ENCODE measurements around the gene PDZD2.
"Not testable (repeated sequence)": the region's sequence is repeated elsewhere in the genome, so short reads cannot be mapped to it uniquely, and the experiment has no call there.

The PDZD2 gene

DNA sequence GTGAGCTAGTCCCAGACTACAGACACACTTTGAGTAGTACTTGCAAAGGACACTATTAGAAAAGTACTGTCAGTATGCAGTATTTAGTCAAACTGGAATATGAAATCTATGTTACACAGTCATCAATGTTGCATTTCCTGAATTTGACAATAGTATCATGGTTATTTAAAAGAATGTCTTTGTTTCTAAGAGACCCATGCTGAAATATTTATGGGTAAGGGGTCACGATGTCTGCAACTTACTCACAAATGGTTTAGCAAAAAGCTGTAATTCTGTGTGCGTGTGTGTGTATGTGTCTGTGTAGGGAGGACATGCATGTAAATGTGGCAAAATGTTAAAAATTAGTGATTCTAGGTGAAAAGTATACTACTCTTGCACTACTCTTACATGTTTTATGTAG lies 429.6 kb downstream of the PDZD2 start:
- no peak for DNase-seq

DNA sequence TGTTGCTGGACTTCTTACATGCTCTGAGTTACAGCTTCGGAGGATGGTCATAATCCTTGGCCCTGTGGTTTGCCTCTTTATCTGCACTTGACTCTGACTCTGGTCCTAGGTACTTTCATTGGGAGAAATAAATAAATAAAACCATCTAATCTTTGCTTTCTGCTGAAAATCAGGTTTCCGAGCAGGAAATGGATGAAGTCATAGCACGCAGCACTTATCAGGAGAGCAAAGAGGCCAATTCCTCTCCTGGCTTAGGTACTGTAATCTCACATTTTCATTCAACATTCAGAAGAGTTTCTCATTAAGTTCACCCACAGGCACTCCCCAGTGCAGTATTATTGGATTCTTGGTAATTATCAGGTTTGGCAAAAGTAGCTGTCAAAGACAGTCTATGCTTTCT lies 430.5 kb downstream of the PDZD2 start:
- DNase-seq: no peak

DNA sequence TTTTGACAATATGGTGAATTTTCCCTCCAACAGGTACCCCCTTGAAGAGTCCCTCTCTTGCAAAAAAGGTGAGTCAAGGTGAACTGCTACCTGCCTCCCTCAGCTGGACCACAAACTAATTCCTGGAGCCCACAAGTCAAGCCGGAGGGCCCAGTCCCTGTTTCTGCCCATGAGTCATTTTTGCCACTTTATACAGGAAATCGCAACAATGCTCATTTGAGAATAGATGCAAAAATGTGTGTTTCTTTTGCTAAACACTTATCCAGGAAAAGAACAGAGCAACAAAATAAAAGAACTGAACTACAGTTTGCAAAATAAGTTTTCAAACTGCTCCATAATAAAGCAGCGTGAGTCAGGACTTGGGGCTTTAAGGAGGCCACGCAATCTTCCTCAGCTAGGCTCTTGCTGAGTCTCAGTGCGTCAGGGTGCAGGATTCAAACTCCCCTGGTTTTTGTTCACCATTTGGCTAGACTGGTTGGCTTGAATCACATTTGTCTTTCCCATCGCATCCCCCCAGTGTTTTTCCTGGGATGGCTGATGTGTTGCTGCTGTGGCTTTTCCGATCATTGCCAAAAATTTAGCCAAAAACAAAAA lies 432.5 kb downstream of the PDZD2 start:
- no peak for DNase-seq

DNA sequence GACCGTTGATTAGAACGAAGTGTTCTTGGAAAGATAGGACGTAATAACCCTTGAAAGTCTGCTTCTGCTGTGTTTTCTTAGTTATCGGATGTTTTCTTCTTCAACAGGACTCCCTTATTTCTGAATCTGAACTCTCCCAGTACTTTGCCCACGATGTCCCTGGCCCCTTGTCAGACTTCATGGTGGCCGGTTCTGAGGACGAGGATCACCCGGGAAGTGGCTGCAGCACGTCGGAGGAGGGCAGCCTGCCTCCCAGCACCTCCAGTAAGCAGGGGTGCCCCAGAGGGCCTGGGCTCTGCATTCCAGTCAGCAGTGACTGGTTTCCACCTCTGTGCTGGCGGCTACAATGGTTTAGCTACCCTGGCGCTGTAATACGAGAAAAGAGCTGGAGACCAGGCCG lies 433.1 kb downstream of the PDZD2 start:
- DNase-seq: no peak

DNA sequence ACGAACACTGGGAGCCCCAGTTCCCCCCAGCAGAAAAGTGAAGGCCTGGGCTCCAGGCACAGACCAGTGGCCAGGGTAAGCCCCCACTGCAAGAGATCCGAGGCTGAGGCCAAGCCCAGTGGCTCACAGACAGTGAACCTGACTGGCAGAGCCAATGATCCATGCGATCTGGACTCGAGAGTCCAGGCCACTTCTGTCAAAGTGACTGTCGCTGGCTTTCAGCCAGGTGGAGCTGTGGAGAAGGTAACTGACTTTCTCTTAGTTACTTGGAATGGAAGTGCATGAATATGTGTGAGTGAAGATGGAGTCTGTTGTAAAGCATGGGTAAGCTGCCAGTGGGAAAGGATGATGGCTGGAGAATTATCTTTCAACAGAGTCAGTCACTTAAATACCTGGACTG lies 435.5 kb downstream of the PDZD2 start:
- DNase-seq: no peak

DNA sequence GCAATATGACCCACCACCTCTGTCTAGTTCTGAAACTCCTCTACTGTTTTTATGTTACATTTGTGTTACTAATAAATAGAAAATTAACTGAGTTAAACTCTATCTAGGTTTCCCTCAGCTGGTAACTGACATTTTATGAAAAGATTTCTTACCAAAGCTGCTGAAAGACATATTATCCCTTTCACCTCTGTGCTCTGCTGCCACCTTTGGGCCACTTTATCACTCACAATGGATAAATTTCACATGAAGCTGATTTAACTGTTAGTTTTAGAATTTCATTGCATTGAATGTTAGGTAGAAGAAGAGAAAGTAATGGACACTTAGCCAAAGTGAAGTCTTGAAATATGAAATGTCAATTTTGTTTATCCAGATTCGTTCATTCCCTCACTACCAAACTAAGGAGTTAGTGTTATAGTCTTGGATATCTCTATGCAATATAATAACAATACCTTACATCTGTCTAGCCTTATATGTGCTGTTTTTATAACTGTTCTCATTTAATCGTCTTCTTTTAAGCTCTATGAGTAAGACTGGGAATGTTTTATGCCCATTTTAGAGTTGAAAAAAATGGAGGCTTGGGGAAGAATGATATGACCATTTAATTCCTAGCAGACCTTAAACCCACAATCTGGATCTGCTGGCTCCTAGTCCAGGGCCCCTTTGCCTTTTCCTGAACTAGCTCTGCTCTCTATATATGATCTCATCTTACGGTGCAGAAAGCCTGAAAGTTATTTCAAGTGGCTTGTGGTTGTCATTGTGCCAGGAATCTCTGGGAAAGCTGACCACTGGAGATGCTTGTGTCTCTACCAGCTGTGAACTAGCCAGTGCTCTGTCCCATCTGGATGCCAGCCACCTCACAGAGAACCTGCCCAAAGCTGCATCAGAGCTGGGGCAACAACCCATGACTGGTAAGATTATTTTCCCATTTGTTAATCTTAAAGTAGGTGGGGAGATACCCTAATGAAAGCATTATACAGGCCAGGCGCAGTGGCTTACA lies 438.1 kb downstream of the PDZD2 start:
- DNase-seq: peak in 24 of 56 donors; percentile 4 to 80 (median 28)

DNA sequence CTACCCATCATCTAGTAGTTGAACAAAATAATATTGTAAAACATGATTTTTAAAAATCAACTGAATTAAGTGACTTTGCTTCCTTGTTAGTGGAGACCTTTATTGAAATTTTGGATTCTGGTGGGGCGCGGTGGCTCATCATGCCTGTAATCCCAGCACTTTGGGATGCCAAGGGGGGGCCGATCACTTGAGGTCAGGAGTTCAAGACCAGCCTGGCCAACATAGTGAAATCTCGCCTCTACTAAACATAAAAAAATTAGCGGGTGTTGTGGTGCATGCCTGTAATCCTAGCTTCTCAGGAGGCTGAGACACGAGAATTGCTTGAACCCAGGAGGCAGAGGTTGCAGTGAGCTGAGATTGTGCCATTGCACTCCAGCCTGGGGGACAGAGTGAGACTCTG lies 439.9 kb downstream of the PDZD2 start:
- not testable (repeated sequence) for DNase-seq

DNA sequence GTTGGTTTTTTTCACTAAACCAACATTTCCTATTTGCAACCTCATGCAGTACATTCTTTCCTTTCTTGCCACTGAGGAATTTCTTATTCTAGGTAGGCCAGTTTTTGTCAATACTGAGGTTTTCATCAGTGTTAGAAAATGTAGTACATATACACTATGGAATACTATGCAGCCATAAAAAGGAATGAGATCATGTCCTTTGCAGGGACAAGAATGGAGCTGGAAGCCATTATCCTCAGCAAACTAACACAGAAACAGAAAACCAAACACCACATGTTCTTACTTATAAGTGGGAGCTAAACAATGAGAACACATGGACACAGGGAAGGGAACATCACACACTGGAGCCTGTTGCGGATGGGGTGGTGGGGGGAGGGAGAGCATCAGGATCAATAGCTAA lies 441.6 kb downstream of the PDZD2 start:
- DNase-seq: not testable (repeated sequence)

DNA sequence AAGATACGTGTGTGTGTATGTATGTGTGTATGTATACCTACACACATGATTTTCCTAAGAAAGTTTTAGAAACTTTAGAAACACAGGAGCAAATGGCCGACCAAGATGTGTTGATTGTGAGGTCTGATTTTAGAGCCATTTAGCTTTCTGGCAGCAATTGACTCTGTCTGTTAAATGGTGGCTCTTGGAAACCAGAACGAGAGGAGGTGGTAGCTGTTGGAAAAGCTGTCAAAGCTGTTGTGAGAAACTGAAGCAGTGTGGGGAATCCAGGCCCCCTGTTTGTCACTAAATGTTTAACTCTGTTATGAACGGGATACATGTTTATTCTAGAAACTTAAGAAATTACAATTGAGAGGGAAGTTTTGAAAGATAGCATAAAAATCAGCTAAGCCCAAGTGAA lies 443.8 kb downstream of the PDZD2 start:
- no peak for DNase-seq

DNA sequence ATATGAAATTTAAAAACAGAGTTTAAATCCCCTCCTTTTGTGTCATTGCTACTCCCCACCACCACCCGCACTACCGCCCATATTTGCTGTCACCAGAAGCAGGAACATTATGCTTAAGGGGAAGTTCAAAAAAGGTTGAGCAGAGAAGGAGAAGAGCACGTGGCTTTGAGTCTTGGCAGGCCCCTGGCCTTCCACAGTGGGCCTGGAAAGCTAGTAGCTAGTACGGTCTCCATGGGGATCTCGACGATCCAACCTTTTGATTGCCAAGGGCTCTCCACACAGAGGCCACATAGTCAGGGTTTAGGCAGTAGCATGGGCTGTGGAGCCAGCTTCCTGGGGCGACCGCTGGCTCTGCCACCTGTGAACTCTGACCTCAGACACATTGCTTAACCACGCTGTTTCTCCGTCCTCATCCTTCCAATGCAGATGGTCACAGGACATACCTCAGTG lies 445.1 kb downstream of the PDZD2 start:
- DNase-seq: peak in 29 of 56 donors; percentile 5 to 61 (median 36)

DNA sequence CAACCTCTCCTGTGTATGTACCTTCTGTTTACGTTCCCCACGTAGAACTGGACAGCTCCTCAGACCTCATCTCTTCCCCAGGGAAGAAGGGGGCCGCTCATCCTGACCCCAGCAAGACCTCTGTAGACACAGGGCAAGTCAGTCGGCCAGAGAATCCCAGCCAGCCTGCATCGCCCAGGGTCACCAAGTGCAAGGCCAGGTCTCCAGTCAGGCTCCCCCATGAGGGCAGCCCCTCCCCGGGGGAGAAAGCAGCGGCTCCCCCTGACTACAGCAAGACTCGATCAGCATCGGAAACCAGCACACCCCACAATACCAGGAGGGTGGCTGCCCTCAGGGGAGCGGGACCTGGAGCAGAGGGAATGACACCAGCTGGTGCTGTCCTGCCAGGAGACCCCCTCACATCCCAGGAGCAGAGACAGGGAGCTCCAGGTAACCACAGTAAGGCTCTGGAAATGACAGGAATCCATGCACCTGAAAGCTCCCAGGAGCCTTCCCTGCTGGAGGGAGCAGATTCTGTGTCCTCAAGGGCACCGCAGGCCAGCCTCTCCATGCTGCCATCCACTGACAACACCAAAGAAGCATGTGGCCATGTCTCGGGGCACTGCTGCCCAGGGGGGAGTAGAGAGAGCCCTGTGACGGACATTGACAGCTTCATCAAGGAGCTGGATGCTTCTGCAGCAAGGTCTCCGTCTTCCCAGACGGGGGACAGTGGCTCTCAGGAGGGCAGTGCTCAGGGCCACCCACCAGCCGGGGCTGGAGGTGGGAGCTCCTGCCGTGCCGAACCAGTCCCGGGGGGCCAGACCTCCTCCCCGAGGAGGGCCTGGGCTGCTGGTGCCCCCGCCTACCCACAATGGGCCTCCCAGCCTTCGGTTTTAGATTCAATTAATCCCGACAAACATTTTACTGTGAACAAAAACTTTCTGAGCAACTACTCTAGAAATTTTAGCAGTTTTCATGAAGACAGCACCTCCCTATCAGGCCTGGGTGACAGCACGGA lies 448.5 kb downstream of the PDZD2 start:
- no peak for DNase-seq

DNA sequence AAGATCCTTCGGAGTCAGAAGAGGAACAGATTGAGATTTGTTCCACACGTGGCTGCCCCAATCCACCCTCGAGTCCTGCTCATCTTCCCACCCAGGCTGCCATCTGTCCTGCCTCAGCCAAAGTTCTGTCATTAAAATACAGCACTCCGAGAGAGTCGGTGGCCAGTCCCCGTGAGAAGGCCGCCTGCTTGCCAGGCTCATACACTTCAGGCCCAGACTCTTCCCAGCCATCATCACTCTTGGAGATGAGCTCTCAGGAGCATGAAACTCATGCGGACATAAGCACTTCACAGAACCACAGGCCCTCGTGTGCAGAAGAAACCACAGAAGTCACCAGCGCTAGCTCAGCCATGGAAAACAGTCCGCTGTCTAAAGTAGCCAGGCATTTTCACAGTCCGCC lies 449.3 kb downstream of the PDZD2 start:
- DNase-seq: no peak

DNA sequence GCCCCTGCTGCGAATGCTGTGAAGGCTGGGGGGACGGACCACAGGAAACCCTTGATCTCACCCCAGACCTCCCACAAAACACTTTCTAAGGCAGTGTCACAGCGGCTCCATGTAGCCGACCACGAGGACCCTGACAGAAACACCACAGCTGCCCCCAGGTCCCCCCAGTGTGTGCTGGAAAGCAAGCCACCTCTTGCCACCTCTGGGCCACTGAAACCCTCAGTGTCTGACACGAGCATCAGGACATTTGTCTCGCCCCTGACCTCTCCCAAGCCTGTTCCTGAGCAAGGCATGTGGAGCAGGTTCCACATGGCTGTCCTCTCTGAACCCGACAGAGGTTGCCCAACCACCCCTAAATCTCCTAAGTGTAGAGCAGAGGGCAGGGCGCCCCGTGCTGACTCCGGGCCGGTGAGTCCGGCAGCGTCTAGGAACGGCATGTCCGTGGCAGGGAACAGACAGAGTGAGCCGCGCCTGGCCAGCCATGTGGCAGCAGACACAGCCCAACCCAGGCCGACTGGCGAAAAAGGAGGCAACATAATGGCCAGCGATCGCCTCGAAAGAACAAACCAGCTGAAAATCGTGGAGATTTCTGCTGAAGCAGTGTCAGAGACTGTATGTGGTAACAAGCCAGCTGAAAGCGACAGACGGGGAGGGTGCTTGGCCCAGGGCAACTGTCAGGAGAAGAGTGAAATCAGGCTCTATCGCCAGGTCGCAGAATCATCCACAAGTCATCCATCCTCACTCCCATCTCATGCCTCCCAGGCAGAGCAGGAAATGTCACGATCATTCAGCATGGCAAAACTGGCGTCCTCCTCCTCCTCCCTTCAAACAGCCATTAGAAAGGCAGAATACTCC lies 450.4 kb downstream of the PDZD2 start:
- DNase-seq: no peak

DNA sequence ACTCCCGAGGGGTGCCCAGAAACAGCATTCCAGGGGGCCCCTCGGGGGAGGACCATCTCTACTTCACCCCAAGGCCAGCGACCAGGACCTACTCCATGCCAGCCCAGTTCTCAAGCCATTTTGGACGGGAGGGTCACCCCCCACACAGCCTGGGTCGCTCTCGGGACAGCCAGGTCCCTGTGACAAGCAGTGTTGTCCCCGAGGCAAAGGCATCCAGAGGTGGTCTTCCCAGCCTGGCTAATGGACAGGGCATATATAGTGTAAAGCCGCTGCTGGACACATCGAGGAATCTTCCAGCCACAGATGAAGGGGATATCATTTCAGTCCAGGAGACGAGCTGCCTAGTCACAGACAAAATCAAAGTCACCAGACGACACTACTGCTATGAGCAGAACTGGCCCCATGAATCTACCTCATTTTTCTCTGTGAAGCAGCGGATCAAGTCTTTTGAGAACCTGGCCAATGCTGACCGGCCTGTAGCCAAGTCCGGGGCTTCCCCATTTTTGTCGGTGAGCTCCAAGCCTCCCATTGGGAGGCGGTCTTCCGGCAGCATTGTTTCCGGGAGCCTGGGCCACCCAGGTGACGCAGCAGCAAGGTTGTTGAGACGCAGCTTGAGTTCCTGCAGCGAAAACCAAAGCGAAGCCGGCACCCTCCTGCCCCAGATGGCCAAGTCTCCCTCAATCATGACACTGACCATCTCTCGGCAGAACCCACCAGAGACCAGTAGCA lies 451.3 kb downstream of the PDZD2 start:
- no peak for DNase-seq

DNA sequence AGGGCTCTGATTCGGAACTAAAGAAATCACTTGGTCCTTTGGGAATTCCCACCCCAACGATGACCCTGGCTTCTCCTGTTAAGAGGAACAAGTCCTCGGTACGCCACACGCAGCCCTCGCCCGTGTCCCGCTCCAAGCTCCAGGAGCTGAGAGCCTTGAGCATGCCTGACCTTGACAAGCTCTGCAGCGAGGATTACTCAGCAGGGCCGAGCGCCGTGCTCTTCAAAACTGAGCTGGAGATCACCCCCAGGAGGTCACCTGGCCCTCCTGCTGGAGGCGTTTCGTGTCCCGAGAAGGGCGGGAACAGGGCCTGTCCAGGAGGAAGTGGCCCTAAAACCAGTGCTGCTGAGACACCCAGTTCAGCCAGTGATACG lies 451.8 kb downstream of the PDZD2 start:
- DNase-seq: no peak

DNA sequence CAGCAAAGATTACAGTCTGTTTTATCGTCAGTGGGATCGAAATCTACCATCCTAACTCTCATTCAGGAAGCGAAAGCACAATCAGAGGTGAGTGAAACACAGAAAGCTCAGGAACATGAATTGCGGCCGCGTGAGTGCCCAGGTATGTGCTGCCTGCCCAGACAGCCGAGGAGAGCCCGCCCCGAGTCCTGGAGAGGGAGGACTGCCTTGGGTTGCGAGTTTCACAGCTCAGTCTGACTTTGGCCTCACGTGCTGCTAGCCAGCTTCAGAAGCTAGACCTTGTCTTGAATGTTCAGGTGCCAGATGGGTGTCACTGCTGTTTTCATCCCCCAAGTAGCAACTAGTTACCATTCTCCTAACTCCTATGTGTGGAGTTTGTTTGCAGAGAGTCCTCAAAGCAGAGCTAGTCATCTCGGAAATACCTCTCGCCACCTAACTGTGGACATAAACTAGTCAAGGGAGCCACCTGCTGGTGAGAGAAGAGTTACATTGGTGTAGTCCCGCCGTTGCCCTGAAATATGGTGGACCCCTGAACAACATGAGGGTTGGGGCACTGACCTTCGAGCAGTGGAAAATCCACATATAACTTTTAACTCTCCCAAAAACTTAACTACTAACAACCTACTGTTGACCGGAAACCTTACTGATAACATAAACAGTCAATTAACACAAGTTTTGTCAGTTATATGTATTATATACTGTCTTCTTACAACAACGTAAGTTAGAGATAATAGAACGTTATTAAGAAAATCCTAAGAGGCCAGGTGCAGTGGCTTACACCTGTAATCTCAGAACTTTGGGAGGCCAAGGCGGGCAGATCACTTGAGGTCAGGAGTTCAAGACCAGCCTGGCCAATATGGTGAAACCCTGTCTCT lies 454.2 kb downstream of the PDZD2 start:
- peak in 37 of 56 donors; percentile 3 to 81 (median 33) for DNase-seq

DNA sequence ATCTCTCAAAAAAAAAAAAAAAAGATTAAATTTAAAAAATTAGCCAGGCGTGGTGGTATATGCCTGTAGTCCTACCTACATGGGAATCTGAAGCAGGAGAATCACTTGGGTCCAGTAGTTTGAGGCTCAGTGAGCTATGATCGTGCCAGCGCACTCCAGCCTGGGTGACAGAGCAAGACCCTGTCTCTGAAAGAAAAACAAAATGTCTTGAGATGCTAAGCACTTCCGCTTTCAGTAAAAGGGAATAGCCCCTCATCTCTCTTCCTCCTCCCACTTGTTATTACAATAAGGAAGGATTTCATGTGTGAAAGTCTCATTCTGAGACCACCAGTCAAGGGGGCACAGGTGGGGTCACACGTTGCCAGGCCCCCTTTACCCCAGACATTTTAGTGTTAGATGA lies 455.8 kb downstream of the PDZD2 start:
- DNase-seq: no peak

DNA sequence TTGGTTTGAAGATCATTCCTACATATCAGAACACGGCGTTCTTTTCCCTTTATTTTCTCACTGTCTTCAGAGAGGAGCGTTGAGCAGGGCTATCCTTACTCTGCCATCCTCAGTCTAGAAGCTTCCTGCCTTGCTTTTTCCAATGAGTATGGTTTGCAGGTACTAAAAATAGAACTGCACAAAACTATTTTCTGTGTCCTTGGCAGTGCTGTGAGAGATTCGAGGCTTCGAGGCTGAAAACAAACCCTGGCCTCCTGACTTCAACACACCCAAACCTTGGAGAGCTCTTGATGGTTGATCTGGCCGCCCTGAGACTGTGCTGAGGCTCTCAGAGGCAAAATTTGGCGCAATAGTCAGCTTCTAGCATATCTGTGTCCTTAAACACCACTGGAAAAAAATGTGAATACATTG lies 456.3 kb downstream of the PDZD2 start:
- DNase-seq: no peak

Data from nucleus accumbens (tissue), 56 donors.